ENCODE data around the gene BEST2. TPM values are rescaled to one million over a fixed set of nuclear protein-coding genes. Genes with fewer than 3 reads are reported as not detected.

Gene BEST2
- total RNA-seq, 1 donor from 2014 or later: not detected

GRCh38 chr19:12789098-12789903, 37.7 kb downstream of the BEST2 start:
- no peaks in the 10 kb centered on the region for H3K9me3 Mint-ChIP-seq (ENCODE audit: low read depth)
- H3K36me3 Mint-ChIP-seq (ENCODE audit: low read depth): peaks cover 2% of the 10 kb centered on the region

GRCh38 chr19:12789904-12790619, 38.5 kb downstream of the BEST2 start:
- peak; percentile 99 for DNase-seq (ENCODE audit: low spot score)
- Mint-ChIP-seq H3K27ac (ENCODE audit: unreplicated experiment) (peak overlapping the region; percentile 92), H3K4me1 (ENCODE audit: low read depth) (peaks cover 48% of the 10 kb centered on the region), H3K36me3 (ENCODE audit: low read depth) (peaks cover 2% of the 10 kb centered on the region), H3K4me3 (ENCODE audit: unreplicated experiment) (peak overlapping the region; percentile 97), H3K9me3 (ENCODE audit: low read depth) (no peaks in the 10 kb centered on the region), H3K27me3 (ENCODE audit: low read depth) (no peaks in the 10 kb centered on the region)
- TF ChIP-seq CTCF (IDR thresholded peaks at IDR 0.05): no peak

More at GRCh38 chr19:12789098-12789903, 37.7 kb downstream of the BEST2 start:
- Mint-ChIP-seq H3K4me3 (ENCODE audit: unreplicated experiment) (peak overlapping the region; percentile 97), H3K4me1 (ENCODE audit: low read depth) (peaks cover 41% of the 10 kb centered on the region), H3K27me3 (ENCODE audit: low read depth) (no peaks in the 10 kb centered on the region), H3K27ac (ENCODE audit: unreplicated experiment) (peak overlapping the region; percentile 99)
- no peak for TF ChIP-seq CTCF (IDR thresholded peaks at IDR 0.05)
- DNase-seq (ENCODE audit: low spot score): no peak

- H3K27ac Mint-ChIP-seq (ENCODE audit: unreplicated experiment): peak overlapping the region; percentile 92
- peaks cover 2% of the 10 kb centered on the region for H3K36me3 Mint-ChIP-seq (ENCODE audit: low read depth)
- H3K27me3 Mint-ChIP-seq (ENCODE audit: low read depth): no peaks in the 10 kb centered on the region
- H3K4me1 Mint-ChIP-seq (ENCODE audit: low read depth): peaks cover 51% of the 10 kb centered on the region
- H3K9me3 Mint-ChIP-seq (ENCODE audit: low read depth): no peaks in the 10 kb centered on the region
- H3K4me3 Mint-ChIP-seq (ENCODE audit: unreplicated experiment): peak overlapping the region; percentile 97
- DNase-seq (ENCODE audit: low spot score): no peak
- no peak for TF ChIP-seq CTCF (IDR thresholded peaks at IDR 0.05)
Observed at GRCh38 chr19:12790628-12791344, 39.2 kb downstream of the BEST2 start.

GRCh38 chr19:12791345-12792050, 39.9 kb downstream of the BEST2 start, which contains the start of gene JUNB:
Gene JUNB (plus strand): TSS chr19:12791486. CDS start chr19:12791772, 286 bp downstream.
- Mint-ChIP-seq H3K27me3 (ENCODE audit: low read depth) (no peaks in the 10 kb centered on the region), H3K9me3 (ENCODE audit: low read depth) (no peaks in the 10 kb centered on the region), H3K36me3 (ENCODE audit: low read depth) (peaks cover 2% of the 10 kb centered on the region), H3K4me1 (ENCODE audit: low read depth) (peaks cover 58% of the 10 kb centered on the region), H3K27ac (ENCODE audit: unreplicated experiment) (peak within 1 kb of the TSS; percentile 99), H3K4me3 (ENCODE audit: unreplicated experiment) (peak within 1 kb of the TSS; percentile 97)
- peak; percentile 51 for TF ChIP-seq CTCF (IDR thresholded peaks at IDR 0.05)
- no peak for DNase-seq (ENCODE audit: low spot score)

Data from chondrocyte (in vitro differentiated cells).